Stimulated activated CD4-positive, alpha-beta T cell treated with anti-CD3 and anti-CD28 coated beads, Interleukin-15, amount 100 ng/mL, for 48 hours (primary cell): Measurements from ENCODE around the gene FOXE1.
A peak's percentile ranks its signal among the peaks of the same experiment; 100 is the strongest.

Source experiments
- DNase-seq, 2 donors: peaks; one replicate each; pipeline ENCODE4 v3.0.0-alpha.2; 2020; ENCODE audit warnings: low read depth in 2 of 2

Gene FOXE1

DNA sequence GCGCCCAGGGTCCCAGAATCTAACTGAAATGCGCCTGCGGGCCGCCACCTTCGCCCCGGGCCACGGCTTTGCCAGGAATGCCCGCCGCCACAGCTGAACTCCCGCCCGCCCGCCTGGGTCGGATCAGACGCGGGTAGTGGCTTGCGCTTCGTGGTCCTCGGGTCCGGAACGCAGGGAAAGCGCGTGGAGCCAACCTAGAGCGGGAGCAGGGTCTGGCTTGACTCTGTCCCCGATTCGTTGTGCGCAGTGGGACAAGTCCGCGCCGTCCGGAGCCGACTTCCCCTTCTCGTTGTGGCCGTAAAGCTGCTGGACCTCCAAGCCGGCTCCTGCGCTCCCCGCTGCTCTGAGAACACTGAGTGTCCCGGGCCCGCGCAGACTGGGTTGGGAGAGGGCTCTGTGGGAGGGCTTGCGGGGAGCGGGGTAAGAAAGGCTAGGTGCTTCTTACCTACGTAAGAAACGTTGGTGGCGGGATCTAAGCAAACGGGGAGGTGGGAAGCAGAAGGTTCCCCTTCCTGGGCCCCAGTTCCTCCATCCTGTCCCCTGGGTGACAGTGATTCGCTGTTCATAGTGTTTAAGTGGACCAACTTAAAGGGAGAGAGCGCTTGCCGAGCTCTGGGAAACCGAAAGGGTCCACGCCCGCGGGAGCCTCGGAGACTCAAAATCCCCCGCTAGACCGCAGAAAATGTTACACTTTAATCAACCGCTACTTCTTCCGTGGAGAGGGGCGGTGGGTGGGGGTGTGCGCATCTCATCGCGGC lies 4.4 kb upstream of the FOXE1 start:
- DNase-seq: no peak

DNA sequence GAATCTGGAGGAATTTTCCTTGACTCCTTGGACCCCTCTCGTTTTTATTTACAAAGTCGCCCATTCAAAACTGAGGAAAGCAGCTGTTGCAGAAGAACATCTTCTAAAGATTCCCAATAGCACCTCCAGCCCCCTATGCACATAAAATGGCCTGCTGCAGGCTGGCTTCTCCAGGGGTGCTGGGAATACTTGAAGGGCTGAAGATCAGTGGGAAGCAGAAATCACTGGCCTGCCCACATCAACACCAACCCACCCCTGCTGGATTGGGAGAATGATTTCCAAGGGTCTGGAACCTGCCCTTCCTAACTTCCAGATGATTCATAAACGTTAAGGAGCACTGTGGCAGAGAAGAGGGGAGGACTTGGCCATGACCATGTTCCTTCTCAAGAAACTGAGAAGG lies 3.0 kb upstream of the FOXE1 start:
- DNase-seq: no peak

DNA sequence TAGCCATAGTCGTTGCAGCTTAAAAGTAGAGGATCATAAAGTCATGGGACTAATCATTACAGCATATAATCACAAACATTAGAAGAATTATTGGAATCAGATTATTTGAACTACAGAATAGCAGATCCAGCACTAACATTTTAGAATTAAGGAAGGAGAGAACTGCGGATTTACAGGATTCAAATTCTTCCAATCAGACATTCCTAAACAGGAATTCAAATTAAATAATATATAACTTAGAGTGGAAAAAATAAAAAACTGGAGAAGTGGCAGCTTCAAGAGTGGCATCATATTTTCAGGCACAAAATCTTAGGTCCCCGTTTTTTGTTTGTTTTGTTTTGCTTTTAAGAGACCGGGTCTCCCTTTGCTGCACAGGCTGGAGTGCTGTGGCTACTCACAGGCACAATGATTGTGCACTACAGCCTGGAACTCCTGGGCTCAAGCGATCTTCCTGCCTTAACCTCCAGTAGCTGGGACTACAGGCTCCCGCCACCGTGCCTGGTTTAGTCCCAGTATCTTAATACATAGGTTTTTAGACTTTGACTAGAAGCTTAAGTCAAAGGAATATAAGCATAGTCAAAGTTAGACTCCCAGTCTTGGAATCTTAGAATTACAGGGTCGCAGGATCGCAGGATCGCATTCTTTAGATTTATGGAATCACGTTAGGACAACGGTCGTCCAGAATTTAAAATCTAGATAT lies 2.1 kb upstream of the FOXE1 start:
- DNase-seq: no peak

DNA sequence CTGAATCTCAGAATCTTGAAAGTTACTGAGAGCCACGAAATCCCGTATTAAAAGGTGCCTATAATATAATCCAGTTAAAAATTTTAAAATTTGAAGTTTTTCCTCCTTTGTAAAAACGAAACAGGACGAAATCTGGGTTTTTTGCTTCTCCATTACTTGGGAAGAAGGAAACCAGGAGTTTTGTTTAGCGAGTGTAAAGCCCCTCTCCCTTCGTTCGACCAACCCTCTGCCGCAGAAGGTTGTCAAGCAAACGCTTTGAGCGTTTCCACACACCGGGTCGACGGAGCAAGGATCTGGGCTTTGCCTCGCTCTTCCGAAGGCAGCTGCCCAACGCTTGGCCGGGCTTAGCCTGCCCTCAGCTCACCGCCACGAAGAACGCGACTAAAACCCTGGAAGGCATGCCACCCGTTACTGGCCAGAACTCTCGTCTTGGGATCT lies 1.6 kb upstream of the FOXE1 start:
- no peak for DNase-seq

DNA sequence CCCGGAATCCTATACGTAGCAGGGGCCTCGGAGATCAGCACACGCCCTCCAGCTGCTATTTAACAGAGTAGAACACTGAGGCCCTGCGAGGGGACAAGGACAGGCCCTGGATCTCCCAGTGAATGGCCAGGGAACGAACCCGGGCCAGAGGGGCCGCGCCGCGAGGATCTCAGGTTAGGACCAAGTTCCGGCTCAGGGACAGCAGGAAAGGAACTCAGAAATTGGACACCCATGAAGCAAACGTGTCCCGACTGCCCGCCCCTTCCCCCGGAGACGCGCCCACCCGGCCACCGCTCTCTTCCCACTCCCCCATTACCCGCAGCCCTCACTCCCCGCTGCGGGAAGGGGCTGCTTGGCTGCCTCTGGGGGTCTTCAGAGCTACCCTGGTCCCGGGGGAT lies 1.0 kb upstream of the FOXE1 start:
- no peak for DNase-seq

DNA sequence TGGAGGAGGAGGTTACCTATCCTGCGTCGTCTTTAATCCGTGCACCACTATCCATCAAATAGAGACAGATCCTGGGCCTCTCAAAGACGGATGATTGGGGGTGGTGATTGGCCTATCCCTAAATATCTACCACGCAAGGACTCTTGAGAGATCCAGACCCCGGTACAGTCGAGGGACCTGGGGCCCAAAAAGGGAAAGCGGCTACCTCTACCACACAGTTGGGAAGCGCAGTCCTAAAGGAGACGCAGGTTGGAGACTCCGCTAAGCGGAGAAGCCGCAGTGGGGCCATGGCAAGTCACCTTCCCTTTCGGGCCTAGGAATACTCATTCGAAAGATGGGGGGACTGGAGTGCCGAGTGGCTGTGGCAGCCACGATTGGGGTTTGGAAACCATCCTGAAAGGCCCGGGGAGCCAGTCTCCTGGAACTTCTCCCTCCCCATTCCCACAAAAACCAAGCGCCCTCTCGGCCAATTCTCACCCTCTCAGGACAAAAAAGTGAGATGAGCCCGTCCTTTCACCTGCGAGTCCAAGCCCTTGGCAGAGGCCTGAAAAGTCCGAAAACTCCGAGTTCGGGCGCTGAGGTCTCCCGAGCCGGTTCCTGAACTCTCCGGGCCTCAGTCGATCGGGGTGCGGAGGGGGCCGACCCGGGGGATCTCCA lies 499 bp upstream of the FOXE1 start:
- DNase-seq: no peak

DNA sequence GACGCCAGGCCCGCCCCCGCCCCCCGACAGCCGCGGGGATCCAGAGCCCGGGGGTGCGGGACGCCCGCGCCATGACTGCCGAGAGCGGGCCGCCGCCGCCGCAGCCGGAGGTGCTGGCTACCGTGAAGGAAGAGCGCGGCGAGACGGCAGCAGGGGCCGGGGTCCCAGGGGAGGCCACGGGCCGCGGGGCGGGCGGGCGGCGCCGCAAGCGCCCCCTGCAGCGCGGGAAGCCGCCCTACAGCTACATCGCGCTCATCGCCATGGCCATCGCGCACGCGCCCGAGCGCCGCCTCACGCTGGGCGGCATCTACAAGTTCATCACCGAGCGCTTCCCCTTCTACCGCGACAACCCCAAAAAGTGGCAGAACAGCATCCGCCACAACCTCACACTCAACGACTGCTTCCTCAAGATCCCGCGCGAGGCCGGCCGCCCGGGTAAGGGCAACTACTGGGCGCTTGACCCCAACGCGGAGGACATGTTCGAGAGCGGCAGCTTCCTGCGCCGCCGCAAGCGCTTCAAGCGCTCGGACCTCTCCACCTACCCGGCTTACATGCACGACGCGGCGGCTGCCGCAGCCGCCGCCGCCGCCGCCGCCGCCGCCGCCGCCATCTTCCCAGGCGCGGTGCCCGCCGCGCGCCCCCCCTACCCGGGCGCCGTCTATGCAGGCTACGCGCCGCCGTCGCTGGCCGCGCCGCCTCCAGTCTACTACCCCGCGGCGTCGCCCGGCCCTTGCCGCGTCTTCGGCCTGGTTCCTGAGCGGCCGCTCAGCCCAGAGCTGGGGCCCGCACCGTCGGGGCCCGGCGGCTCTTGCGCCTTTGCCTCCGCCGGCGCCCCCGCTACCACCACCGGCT lies 1.0 kb downstream of the FOXE1 start:
- DNase-seq: peak; percentile 49 to 55

DNA sequence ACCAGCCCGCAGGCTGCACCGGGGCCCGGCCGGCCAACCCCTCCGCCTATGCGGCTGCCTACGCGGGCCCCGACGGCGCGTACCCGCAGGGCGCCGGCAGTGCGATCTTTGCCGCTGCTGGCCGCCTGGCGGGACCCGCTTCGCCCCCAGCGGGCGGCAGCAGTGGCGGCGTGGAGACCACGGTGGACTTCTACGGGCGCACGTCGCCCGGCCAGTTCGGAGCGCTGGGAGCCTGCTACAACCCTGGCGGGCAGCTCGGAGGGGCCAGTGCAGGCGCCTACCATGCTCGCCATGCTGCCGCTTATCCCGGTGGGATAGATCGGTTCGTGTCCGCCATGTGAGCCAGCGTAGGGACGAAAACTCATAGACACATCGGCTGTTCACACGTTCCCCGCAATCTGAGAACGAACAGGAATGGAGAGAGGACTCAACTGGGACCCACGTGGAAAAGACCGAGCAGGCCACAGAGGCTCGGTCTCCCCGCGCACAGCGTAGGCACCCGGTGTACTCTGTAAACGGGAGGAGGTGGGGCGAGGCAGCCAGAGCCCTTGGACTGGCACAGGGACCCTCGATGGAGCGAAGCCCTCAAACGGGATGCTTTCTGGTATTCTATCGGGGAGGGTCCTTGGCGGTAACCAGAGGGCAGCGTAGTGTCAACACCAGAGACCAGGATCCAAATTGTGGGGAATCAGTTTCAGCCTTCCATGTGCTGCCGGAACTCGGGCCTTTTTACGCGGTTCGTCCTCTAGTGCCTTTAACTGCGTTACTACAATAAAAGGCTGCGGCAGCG lies 1.9 kb downstream of the FOXE1 start:
- DNase-seq: no peak

DNA sequence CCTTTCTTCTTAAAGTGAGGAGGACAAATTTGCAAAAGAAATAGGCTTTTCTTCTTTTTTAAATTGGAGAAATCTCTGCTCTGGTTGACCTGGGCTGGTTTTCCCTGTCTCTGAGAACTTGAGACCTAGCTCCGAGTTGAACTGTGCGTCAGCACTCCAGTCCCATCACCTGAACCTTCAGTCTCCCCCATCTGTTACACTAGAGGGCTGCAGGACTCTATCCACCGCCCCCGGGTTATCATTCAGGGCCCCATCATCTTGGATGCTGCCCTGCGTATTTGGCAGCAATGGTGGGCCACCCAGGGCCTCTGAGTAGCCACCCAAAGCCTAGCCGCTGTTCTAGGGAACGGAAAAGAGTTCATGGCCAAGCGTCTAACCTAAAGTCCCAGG lies 2.5 kb downstream of the FOXE1 start:
- no peak for DNase-seq

DNA sequence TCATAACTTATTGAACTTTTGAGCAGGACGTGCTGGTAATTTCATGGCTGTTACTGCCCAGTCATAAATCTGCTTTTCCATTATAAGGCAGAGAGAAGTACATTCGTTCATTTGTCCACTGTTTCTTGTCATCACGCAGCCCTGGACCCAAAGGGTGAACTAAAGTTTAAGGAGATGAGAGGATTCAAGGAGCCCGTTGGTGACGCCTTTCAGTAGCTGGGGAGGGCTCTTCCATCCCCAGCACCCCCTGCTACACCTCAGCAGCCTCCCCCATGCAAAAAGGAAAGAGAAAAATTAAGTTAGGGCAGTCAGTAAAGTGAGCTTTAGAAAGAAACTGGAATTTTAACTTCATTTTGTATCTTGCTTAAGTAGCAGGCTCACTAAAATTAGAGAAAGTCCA lies 2.9 kb downstream of the FOXE1 start:
- no peak for DNase-seq

DNA sequence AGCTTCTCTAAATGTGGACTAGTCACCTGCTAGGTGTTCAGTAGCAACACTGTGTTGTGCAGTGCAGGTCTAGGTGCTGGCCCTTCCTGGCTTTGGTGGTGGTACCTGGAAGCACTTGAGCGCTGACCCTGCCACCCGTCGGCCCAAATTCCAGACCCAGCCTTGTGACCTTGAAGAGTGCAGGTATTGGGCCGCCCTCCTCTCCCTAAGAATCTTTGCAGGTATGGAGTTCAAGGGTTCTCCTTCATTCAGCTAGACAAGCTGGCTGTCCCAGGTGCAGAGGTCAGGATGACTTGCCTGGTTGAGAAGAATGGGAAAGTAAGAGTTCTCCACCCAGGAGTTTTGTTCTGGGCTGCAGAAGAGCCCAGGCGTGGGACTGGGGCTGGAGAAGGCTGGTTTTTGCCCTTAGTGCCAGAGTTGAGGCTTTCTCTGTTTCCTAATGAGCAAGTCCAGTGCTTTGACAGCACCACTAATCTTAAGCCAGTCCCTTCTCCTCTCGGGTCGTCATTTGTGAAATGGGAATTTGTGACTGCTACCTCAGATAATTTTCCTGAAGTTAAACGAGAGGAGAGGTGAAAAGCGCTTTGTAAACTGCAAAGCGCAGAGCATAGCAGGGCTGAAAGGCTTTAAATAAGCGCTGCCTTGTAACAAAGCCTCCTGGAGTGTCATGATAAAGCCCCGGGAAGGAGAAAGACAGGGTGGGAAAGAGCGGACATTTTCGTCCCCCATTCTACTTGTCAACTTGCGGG lies 4.0 kb downstream of the FOXE1 start:
- DNase-seq: no peak

DNA sequence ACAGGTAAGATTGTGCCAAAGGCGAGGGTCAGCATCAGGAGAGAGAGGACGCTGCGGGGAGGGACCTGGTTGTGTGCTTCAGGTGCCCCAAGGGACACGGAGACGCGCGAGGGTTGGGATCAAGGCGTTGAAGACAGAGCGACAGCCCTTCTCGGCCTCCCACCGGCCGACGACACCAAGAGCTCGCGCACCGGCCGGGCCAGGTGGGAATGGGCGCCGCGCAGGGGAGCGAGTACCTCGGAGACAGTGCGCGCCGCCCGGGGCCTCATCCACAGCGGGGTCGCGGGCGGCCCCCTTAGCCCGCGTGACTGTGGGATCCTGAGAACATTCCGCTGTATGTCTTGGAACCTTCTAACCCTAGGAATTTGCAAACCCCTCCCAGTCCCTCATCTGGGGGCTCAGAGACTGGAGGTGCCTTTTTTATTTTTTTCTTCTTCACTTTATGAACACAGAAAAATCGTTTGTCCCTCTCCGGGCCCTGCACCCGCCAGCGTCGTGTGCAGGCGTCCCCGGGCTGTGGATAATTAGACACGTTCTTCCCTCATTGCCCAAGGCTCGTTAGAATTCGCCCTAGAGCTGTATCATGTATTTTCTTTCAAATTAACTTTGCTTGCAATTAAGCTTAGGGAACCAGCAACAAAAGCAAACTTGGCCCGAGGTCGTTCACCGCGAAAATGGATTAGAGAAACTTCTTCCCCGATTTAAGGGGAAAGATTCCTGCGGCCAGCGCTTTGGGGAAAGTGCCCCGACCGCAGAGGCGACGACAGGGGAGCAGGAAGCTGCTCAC lies 4.8 kb downstream of the FOXE1 start:
- no peak for DNase-seq

DNA sequence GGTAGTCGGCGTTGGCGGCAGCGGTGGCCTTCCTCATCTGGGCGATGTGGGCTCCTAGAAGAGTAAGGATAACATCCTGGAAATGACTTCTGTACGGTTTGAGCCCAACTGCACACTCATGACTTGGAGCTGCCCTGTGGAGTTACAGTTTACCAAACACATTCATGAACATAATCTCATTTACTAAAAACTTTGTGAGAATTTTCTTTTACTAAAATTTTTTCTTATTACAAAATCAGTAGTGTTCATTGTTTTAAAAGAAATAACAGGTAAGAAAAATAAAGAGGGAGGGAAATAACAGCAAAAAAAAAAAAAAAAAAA lies 5.3 kb downstream of the FOXE1 start:
- no peak for DNase-seq

DNA sequence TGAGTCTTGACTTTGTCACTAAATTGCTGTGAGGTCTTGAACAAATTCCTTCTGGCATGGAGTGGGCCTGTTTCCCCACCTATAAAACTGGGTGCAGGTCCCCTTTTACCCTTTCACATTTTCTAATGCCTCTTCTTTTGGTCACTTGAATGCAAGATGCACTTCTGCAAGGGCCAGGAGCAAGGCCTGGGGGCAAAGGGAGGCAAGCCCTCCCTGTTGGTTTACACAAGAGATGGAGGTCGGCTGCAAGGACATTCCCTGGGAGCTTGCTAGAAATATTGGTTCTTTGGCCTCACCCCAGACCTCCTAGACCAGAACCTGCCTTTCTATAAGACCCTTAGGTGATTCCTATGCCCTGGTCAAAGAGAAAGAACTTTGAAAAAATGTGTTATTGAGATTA lies 5.8 kb downstream of the FOXE1 start:
- DNase-seq: no peak

DNA sequence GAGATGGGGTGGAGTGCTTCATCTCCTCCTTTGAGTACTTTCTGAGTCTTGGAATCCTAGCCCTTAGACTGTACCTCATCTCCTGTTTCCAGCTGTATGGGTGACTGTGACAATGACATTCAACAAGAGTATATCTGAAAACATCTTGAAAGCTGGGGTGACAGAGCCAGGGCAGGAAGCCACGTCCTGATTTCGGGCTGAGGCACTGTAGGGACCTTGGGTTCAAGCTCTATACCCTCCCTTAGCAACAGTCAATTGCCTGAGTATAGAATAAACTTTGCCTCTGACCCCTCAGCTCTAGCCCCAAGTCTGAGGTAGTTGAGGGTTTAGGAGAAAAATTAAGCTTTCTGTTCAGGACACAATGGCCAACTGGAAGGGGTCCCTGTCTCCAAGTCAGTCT lies 6.3 kb downstream of the FOXE1 start:
- DNase-seq: no peak

DNA sequence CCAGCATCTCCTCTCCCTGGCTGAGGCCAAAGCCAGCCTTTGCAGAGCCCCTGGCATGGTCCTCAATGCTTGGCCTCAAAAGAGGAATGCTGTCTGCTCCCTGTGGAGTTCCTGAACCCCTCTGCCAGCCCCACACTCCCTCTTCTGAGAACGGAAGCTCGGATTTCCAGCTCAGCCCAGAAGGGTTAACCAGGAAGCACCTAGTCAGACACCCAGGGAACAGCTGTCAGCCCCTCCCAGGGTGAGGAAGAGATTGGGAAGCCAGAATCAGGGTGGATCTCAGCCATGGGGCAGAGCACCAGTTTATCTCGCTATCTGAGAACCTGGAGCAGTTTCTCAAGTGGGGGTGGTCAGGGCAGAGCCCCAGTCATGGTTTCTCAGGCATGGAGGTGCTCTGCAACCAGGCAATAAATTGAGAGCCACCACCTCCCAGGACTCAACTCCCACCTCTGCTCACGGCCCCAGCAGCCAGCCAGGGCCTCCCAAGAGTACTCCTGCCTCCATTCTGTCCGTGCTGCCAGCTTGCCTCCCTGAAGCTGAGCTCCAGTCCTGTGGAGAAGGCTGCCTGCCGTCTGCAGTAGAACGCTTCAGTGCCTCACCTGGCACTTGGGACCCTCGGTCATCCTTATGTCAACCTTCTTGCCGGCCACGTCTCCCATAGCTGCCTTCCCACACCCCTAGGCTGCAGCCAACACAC lies 7.6 kb downstream of the FOXE1 start:
- DNase-seq: no peak

DNA sequence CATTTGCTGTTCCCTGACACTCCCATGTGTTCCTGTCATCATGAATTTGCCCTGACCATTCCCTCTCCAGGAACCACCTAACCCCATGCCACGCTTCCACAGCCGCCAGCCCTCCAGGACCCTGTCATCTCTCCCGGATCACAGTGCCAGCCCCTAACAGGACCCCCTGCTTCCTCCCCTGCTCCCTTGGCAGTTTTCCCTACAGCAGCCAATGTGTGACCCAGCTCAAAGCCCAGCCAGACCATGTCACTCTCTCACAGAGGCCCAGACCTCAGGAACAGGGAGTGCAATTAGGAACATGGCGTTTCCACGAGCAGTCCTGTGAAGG lies 8.1 kb downstream of the FOXE1 start:
- no peak for DNase-seq

DNA sequence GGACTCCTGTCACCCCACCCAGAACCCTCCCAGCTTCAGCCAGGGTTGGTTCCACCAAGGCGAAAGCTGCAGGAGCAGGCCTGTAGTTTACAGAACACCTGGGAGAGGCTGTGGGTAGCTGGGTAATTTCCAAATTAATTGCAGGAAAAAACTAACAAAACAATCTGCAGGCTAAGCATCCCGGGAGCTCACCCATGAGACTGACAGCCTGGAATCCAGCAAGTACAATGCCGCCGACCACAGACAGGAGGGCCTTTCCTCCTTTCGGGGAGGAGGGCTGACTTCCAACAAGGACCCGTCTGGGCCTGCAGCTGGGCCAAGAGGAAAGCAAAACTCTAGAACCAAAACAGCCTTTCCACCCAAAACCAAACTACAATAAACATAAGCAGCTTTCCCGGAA lies 10.3 kb downstream of the FOXE1 start:
- no peak for DNase-seq

DNA sequence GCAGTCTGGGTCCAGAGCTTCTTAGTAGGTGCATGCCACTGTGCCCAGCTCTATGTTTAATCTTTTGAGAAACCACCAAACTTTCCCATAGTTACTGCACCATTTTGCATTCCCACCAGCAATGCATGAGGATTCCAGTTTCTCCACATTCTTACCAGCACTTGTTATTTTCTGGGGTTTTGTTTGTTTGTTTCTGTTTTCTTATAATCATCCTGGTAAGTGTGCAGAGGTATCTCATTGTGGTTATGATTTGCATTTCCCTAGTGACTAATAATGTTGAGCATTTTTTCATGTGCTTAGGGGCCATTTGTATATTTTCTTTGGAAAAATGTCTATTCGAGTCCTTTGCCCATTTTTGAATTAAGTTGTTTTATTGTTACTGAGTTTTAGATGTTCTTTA lies 11.4 kb downstream of the FOXE1 start:
- no peak for DNase-seq

DNA sequence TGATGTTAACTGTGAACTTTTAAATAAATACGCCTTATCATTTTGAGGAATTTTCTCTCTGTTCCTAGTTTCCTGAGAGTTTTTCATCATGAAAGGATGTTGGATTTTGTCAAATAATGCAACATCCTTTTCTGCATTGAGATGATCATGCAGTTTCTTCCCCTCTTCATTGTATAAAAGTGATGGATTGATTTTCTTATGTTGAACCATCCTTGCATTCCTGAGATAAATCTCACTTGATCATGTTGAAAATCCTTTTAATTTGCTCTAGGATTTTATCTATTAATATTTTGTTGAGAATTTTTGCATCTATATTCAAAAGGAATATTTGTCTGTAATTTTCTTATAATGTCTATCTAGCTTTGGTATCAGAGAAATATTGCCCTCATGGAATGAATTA lies 13.3 kb downstream of the FOXE1 start:
- DNase-seq: no peak
